Upper lobe of left lung (tissue), 4 donors: ENCODE results near the gene CBX2.

Experiments
- EP300 ChIP-seq, 4 donors: sonication (generic); formaldehyde crosslinking; IDR thresholded peaks; one replicate each; pipeline ENCODE4 v1.5.1; 2017; ENCODE audit warnings: antibody characterized with exemption in 4 of 4, control low read depth in 2 of 4
- POLR2A ChIP-seq, 4 donors: fragments of 450-650 bp; IDR thresholded peaks; one replicate each; pipeline ENCODE4 v1.5.1; 2016 to 2017; ENCODE audit warnings: antibody characterized with exemption in 4 of 4, mild to moderate bottlenecking in 2 of 4
- TF ChIP-seq, protein P1 (sequence below), 6 experiments: fragments of 450-650 bp in 4 of 6; fragments of 200-600 bp in 2 of 6; sonication (generic) in 2 of 6; IDR thresholded peaks; one replicate each; pipeline ENCODE4 v1.5.1; 2016 to 2019; ENCODE audit warnings: antibody characterized with exemption in 6 of 6

DNA sequence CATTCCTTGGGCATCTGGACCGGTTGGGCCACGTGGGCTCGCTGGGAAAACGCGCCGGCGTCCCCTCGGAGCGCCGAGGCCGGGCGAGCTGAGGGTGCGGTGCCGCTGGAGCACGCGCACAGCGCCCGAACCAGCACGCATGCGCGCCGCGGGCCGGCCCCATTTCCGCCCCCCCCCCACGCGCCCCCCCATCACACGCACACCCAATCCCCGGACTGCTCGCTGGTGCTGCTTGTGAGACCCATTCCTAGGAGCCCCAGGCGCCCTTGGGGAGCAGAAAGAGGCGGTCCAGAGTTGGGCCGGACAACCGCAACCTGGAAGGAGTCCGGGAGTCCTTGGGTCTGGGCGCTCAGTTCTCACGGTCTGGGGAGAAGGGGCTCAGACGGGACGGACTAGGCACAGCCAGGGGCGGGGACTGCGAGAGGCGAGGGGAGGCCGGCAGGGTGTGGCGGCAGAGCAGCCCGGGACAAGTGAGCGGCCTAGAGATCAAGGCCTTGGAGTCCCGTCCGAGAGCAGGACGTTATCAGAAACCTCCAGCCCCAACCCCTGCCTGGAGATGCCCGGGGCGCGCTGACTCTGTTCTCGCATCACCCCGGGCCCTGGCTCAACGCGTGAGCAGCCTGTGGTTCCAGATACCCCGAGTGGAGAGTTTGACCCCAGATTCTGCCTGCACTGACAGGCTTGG is 24.9 kb downstream of the CBX2 start:
- TF ChIP-seq, protein P1, sequence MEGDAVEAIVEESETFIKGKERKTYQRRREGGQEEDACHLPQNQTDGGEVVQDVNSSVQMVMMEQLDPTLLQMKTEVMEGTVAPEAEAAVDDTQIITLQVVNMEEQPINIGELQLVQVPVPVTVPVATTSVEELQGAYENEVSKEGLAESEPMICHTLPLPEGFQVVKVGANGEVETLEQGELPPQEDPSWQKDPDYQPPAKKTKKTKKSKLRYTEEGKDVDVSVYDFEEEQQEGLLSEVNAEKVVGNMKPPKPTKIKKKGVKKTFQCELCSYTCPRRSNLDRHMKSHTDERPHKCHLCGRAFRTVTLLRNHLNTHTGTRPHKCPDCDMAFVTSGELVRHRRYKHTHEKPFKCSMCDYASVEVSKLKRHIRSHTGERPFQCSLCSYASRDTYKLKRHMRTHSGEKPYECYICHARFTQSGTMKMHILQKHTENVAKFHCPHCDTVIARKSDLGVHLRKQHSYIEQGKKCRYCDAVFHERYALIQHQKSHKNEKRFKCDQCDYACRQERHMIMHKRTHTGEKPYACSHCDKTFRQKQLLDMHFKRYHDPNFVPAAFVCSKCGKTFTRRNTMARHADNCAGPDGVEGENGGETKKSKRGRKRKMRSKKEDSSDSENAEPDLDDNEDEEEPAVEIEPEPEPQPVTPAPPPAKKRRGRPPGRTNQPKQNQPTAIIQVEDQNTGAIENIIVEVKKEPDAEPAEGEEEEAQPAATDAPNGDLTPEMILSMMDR (IDR thresholded peaks at IDR 0.05), result no peak
- TF ChIP-seq POLR2A (IDR thresholded peaks at IDR 0.05), result no peak
- TF ChIP-seq EP300 (IDR thresholded peaks at IDR 0.05), result no peak
